OCI-LY1 (cell line): ENCODE data around the gene ARHGAP8.

Source experiments
- H2AFZ ChIP-seq: fragments of 200-600 bp; sonication (generic), shearing (Covaris generic); 2 replicates; pipeline ENCODE4 v1.6.0; 2014; ENCODE audit warnings: antibody characterized with exemption, mild to moderate bottlenecking, low read length
- H3F3A ChIP-seq: fragments of 200-600 bp; sonication (generic), shearing (Covaris generic); 2 replicates; pipeline ENCODE4 v1.6.0; 2014; ENCODE audit warnings: mild to moderate bottlenecking, antibody characterized with exemption, low read length, moderate library complexity; ENCODE audit not compliant: insufficient read depth
- H3K27ac ChIP-seq: fragments of 200-600 bp; sonication (generic); 2 replicates; pipeline ENCODE4 v1.5.1; 2014; ENCODE audit warnings: low read length, mixed run types, mild to moderate bottlenecking, low read depth; ENCODE audit not compliant: poor library complexity, severe bottlenecking
- H3K27me3 ChIP-seq: fragments of 200-600 bp; sonication (generic); 2 replicates; pipeline ENCODE4 v1.6.0; 2014; ENCODE audit warnings: antibody characterized with exemption, mild to moderate bottlenecking, low read length, moderate library complexity; ENCODE audit not compliant: insufficient read depth
- H3K36me3 ChIP-seq: fragments of 200-600 bp; sonication (generic); 2 replicates; pipeline ENCODE4 v1.6.1; 2014; ENCODE audit warnings: mild to moderate bottlenecking, antibody characterized with exemption, low read length, moderate library complexity, mixed read lengths; ENCODE audit not compliant: insufficient read depth
- H3K4me1 ChIP-seq: fragments of 200-600 bp; sonication (generic); 2 replicates; pipeline ENCODE4 v1.5.1; 2014; ENCODE audit warnings: mild to moderate bottlenecking, low read length, moderate library complexity; ENCODE audit not compliant: insufficient read depth, severe bottlenecking
- H3K4me2 ChIP-seq: fragments of 200-600 bp; sonication (generic), shearing (Covaris generic); 2 replicates; pipeline ENCODE4 v1.6.1; 2014; ENCODE audit warnings: low read length
- H3K4me3 ChIP-seq: fragments of 200-600 bp; sonication (generic); 2 replicates; pipeline ENCODE4 v1.5.1; 2014; ENCODE audit warnings: low read length, low read depth, mild to moderate bottlenecking, mixed read lengths; ENCODE audit not compliant: poor library complexity, severe bottlenecking
- H3K79me2 ChIP-seq: fragments of 200-600 bp; shearing (Covaris generic); 2 replicates; pipeline ENCODE4 v1.6.1; 2016; ENCODE audit warnings: mixed run types, low read length, mixed read lengths; ENCODE audit not compliant: insufficient read depth
- H3K9ac ChIP-seq: fragments of 200-600 bp; sonication (generic), shearing (Covaris generic); 2 replicates; pipeline ENCODE4 v1.6.1; 2014; ENCODE audit warnings: mild to moderate bottlenecking, low read length, mixed read lengths
- H3K9me2 ChIP-seq: fragments of 200-600 bp; sonication (generic), shearing (Covaris generic); 2 replicates; pipeline ENCODE4 v1.6.1; 2014; ENCODE audit warnings: low read depth, mild to moderate bottlenecking, low read length, mixed read lengths
- H3K9me3 ChIP-seq: fragments of 200-600 bp; shearing (Covaris generic); 2 replicates; pipeline ENCODE4 v1.6.1; 2014; ENCODE audit warnings: low read length, mixed read lengths
- H4K20me1 ChIP-seq: fragments of 200-600 bp; sonication (generic), shearing (Covaris generic); 2 replicates; pipeline ENCODE4 v1.6.0; 2016; ENCODE audit warnings: mild to moderate bottlenecking, low read length; ENCODE audit not compliant: insufficient read depth
- EZH2 ChIP-seq: fragments of 200-600 bp; sonication (generic), shearing (Covaris generic); IDR thresholded peaks from 2 replicates; pipeline ENCODE4 v1.8.0; 2017; ENCODE audit warnings: borderline replicate concordance, mixed run types, mild to moderate bottlenecking, antibody characterized with exemption, low read length, moderate library complexity, mixed read lengths
- TF ChIP-seq, protein P1 (sequence below): fragments of 200-600 bp; sonication (generic), shearing (Covaris generic); IDR thresholded peaks from 2 replicates; pipeline ENCODE4 v1.5.1; 2017; ENCODE audit warnings: mild to moderate bottlenecking, antibody characterized with exemption, low read length, moderate library complexity, mixed read lengths

ARHGAP8 gene

DNA sequence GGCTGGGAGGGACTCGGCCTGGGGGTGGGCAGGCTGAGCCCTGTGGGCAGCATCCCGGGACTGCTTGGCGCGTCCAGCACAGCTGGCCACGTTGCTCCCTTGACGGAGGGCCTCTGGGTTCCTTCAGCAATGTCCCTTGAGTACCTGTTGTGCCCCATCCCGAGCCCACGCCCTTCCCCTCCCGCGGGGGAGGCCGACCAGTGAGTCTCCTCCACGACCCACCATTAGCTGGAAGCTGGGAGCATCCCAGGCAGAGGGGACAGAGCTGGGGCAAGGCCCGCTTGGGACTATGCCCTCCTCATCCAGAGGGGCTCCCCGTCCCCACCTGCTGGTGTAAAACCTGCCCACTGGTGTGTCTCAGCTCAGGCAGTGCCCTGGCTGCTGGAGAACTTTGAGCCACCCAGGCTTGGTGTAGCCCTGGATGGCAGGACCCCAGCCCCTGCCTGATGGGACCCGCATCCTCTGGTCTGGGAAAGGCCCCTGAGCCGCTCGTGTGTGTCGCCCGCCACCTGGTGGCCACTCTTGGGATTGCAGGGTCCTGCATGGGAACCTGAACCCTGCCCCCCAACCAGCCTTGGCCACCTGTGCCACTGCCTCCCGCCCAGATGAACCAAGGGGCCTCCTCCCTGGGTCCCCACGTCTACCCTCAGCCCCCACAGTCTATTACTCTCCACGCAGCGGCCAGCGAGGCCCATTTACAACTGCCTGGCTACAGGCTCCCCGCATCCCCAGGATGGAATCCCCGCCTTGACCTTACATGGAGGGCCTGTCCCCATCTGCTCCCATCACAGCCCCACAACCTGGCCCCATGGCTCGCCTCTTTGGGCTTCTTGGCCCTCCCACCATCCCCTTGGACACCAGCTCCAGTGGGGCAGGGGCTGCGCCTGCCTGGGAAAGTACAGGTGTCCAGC, 16.6 kb upstream of the ARHGAP8 start:
- Histone ChIP-seq H3K4me2 (no peak overlapping the region), H3K9ac (no peak overlapping the region), H3K27me3 (0 out of 2 replicates have a peak, but pooled peaks cover 2% of the 10 kb centered on the region), H3K36me3 (no peaks in the 10 kb centered on the region), H3K9me3 (no peaks in the 10 kb centered on the region), H3K4me3 (no peak overlapping the region), H3K79me2 (no peaks in the 10 kb centered on the region), H2AFZ (no peak overlapping the region), H3F3A (no peaks in the 10 kb centered on the region), H3K27ac (no peak overlapping the region), H3K4me1 (no peaks in the 10 kb centered on the region), H4K20me1 (no peaks in the 10 kb centered on the region), H3K9me2 (no peaks in the 10 kb centered on the region)
- TF ChIP-seq, protein P1, sequence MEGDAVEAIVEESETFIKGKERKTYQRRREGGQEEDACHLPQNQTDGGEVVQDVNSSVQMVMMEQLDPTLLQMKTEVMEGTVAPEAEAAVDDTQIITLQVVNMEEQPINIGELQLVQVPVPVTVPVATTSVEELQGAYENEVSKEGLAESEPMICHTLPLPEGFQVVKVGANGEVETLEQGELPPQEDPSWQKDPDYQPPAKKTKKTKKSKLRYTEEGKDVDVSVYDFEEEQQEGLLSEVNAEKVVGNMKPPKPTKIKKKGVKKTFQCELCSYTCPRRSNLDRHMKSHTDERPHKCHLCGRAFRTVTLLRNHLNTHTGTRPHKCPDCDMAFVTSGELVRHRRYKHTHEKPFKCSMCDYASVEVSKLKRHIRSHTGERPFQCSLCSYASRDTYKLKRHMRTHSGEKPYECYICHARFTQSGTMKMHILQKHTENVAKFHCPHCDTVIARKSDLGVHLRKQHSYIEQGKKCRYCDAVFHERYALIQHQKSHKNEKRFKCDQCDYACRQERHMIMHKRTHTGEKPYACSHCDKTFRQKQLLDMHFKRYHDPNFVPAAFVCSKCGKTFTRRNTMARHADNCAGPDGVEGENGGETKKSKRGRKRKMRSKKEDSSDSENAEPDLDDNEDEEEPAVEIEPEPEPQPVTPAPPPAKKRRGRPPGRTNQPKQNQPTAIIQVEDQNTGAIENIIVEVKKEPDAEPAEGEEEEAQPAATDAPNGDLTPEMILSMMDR, result peak; percentile 84
- TF ChIP-seq EZH2, result no peak

DNA sequence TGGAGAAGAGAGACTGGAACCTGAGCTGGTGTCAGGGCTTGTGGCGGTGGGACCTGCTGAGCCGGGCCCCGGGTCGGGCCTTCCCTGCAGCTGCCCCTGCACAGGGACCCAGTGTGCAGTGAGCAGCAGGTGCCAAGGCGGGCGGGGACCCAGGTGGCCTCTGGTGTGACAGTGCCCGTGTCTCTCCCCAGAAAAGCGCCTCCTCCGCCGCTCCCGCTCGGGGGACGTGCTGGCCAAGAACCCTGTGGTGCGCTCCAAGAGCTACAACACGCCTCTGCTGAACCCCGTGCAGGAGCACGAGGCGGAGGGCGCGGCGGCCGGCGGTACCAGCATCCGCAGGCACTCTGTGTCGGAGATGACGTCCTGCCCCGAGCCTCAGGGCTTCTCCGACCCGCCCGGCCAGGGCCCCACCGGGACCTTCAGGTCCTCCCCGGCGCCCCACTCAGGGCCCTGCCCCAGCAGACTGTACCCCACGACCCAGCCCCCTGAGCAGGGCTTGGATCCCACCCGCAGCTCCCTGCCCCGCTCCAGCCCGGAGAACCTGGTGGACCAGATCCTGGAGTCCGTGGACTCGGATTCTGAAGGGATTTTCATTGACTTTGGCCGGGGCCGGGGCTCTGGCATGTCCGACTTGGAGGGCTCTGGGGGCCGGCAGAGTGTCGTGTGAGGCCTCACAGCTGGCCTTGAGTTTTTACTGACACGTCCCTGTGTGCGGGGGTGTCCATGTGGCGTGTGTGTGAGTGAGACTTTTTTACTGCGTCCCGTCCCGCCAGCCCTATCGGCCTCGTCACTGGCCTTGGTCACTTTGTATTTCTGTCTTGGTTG, 15.6 kb upstream of the ARHGAP8 start:
- Histone ChIP-seq H3K9ac (no peak overlapping the region), H3F3A (no peaks in the 10 kb centered on the region), H3K4me2 (no peak overlapping the region), H3K4me1 (no peaks in the 10 kb centered on the region), H3K9me3 (no peaks in the 10 kb centered on the region), H3K79me2 (no peaks in the 10 kb centered on the region), H3K9me2 (no peaks in the 10 kb centered on the region), H3K36me3 (no peaks in the 10 kb centered on the region), H3K27me3 (0 out of 2 replicates have a peak, but pooled peaks cover 2% of the 10 kb centered on the region), H3K27ac (no peak overlapping the region), H2AFZ (no peak overlapping the region), H3K4me3 (no peak overlapping the region), H4K20me1 (no peaks in the 10 kb centered on the region)
- TF ChIP-seq, protein P1, result no peak
- no peak for TF ChIP-seq EZH2

DNA sequence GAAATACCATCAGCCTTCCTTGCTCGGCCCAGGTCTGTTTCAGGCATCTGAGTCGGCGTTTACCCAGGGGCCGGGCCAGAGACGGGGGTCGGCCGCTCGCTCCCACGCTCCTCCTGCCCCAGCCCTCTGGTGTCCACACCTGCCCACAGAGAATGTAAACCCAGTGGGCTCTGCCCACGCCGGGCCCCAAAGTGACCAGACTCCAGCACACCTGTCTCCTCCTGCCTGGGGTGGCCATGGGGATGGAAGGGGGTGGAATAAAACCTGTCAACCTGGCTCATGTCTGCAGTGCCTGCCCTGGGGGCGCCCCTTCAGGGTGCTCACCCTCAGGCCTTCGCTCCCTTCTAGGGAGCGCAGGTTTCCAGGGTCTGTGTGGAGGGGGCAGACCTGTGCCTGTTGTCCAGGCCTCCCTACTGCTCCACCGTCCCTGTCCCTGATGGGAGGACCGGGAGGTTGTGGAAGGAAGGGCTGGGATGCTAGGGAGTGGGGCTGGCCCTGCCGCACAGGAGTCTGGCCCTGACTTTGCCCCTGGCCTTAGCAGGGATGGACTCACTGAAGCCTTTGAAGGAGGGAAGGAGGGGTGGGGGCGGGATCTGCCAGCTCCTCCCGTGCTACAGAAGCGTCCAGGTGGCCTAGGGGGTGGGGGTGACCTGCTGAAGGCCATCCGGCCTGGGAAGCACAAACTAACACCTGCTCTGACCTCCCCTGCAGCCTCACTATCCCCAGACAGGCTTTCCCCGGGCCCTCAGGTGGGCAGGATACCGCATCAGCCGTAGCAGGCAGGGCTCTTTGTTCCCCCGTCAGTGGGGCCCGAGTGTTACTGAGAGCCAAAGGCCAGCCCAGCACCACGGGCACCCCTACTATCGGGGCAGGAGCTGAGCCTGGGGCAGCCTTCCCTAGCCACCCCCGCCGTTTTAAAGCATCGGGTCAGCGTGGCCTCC, 14.7 kb upstream of the ARHGAP8 start:
- Histone ChIP-seq H3K79me2 (no peaks in the 10 kb centered on the region), H3K9ac (no peak overlapping the region), H3K4me1 (no peaks in the 10 kb centered on the region), H3K4me2 (no peak overlapping the region), H3K27ac (no peak overlapping the region), H4K20me1 (no peaks in the 10 kb centered on the region), H3K4me3 (no peak overlapping the region), H3K9me2 (no peaks in the 10 kb centered on the region), H3K9me3 (no peaks in the 10 kb centered on the region), H3K27me3 (0 out of 2 replicates have a peak, but pooled peaks cover 2% of the 10 kb centered on the region), H3K36me3 (no peaks in the 10 kb centered on the region), H2AFZ (no peak overlapping the region), H3F3A (no peaks in the 10 kb centered on the region)
- TF ChIP-seq EZH2, result no peak
- TF ChIP-seq, protein P1, result no peak
